ENCODE results near the gene PCDH9. TPM values are rescaled to one million over a fixed set of nuclear protein-coding genes. Genes with fewer than 3 reads are reported as not detected.

Gene PCDH9
- total and polyA plus RNA-seq, 2 of the 13 experiments (the other 11 are each of a cell fraction or from before 2014, with no cell fraction given), result 0.09 TPM; not detected in 1

- H3K36me3 ChIP-seq (replicated peaks in 1 of 2; ENCODE audit: control insufficient read depth in 1 of 2, insufficient read depth in 2 of 2, low read length in 2 of 2), result no peaks in the 10 kb centered on the region
- no peak for FAIRE-seq
- H3K27ac ChIP-seq (ENCODE audit: extremely low read length, insufficient read depth, low read length), result no peak overlapping the region
- H3K4me3 ChIP-seq (replicated peaks in 1 of 3; ENCODE audit: insufficient read depth in 1 of 3, low read depth in 2 of 3, low read length in 3 of 3), result no peak overlapping the region
- no peaks in the 10 kb centered on the region for H3K4me1 ChIP-seq (ENCODE audit: insufficient read depth, low read length)
- H4K20me1 ChIP-seq (ENCODE audit: insufficient read depth, low read length), result no peaks in the 10 kb centered on the region
- TF ChIP-seq ZNF335 (CRISPR knock-in tag; IDR thresholded peaks at IDR 0.05) (no peak), SOX6 (IDR thresholded peaks at IDR 0.05) (no peak), SOX6 (CRISPR knock-in tag; IDR thresholded peaks at IDR 0.05) (no peak), KAT8 (CRISPR knock-in tag; IDR thresholded peaks at IDR 0.05) (no peak), ARHGAP35 (CRISPR knock-in tag; IDR thresholded peaks at IDR 0.05; ENCODE audit: borderline replicate concordance) (no peak), ELF4 (CRISPR knock-in tag; IDR thresholded peaks at IDR 0.05; ENCODE audit: borderline replicate concordance) (no peak), ZBTB8A (CRISPR knock-in tag; IDR thresholded peaks at IDR 0.05; ENCODE audit: borderline replicate concordance, low read depth) (no peak)
- 67% methylated on average over 1 of the region's 1 CpG for WGBS (ENCODE audit: low lambda C conversion rate)
- in situ Hi-C loops (cut with HindIII; ENCODE audit: extremely low pct_ligation_motif_present, low pct_unique_long_range_greater_than_20kb), result no loop called here
- no peak overlapping the region for H3K9ac ChIP-seq (ENCODE audit: insufficient read depth, low read depth, low read length)
- no peaks in the 10 kb centered on the region for H3K79me2 ChIP-seq (ENCODE audit: insufficient read depth, low read length)
- H3K27me3 ChIP-seq (ENCODE audit: control insufficient read depth in 1 of 2, insufficient read depth in 2 of 2, low read length in 2 of 2), result no peaks in the 10 kb centered on the region; a peak in 1 of 5 replicates
- no peak for ATAC-seq
- BruUV-seq (replicated peaks), result no TSS peak
- no peaks in the 10 kb centered on the region for H3K9me3 ChIP-seq (ENCODE audit: low read length)
- CTCF ChIA-PET (ENCODE audit: low intra/inter-chr PET ratio, low total read pairs), result no interaction called here
- H3K4me2 ChIP-seq (ENCODE audit: low read depth, low read length), result no peak overlapping the region
- H2AFZ ChIP-seq (ENCODE audit: low read length), result no peak overlapping the region
- intact Hi-C loops (cut with micrococcal nuclease; ENCODE audit: unreplicated experiment), result no loop called here
- DNase-seq (ENCODE audit: low spot score), result no peak
- POLR2A ChIA-PET, result no interaction called here
Measured at GRCh38 chr13:67084066-67084465, 146.1 kb downstream of the PCDH9 start.

GRCh38 chr13:67083519-67083918, 146.6 kb downstream of the PCDH9 start:
- WGBS (ENCODE audit: low lambda C conversion rate), result 2% methylated on average over 2 of the region's 2 CpGs
- no peak for DNase-seq (ENCODE audit: low spot score)
- no peak overlapping the region for H3K4me2 ChIP-seq (ENCODE audit: low read depth, low read length)
- ChIA-PET CTCF (ENCODE audit: low intra/inter-chr PET ratio, low total read pairs) (no interaction called here), POLR2A (no interaction called here)
- in situ Hi-C loops (cut with HindIII; ENCODE audit: extremely low pct_ligation_motif_present, low pct_unique_long_range_greater_than_20kb) (no loop called here), intact Hi-C loops (cut with micrococcal nuclease; ENCODE audit: unreplicated experiment) (no loop called here)
- BruUV-seq (replicated peaks), result no TSS peak
- no peaks in the 10 kb centered on the region for H3K4me1 ChIP-seq (ENCODE audit: insufficient read depth, low read length)
- H3K4me3 ChIP-seq (replicated peaks in 1 of 3; ENCODE audit: insufficient read depth in 1 of 3, low read depth in 2 of 3, low read length in 3 of 3), result no peak overlapping the region
- H3K9me3 ChIP-seq (ENCODE audit: low read length), result no peaks in the 10 kb centered on the region
- H2AFZ ChIP-seq (ENCODE audit: low read length), result peak overlapping the region; percentile 5
- no peak for ATAC-seq
- no peak overlapping the region for H3K27ac ChIP-seq (ENCODE audit: extremely low read length, insufficient read depth, low read length)
- no peaks in the 10 kb centered on the region for H4K20me1 ChIP-seq (ENCODE audit: insufficient read depth, low read length)
- H3K79me2 ChIP-seq (ENCODE audit: insufficient read depth, low read length), result no peaks in the 10 kb centered on the region
- no peak overlapping the region for H3K9ac ChIP-seq (ENCODE audit: insufficient read depth, low read depth, low read length)
- H3K36me3 ChIP-seq (replicated peaks in 1 of 2; ENCODE audit: control insufficient read depth in 1 of 2, insufficient read depth in 2 of 2, low read length in 2 of 2), result no peaks in the 10 kb centered on the region
- no peaks in the 10 kb centered on the region; a peak in 1 of 5 replicates for H3K27me3 ChIP-seq (ENCODE audit: control insufficient read depth in 1 of 2, insufficient read depth in 2 of 2, low read length in 2 of 2)
- FAIRE-seq, result no peak
- no peak for TF ChIP-seq ZNF44 (CRISPR knock-in tag; IDR thresholded peaks at IDR 0.05)
- TF ChIP-seq ZMYM3 (CRISPR knock-in tag; IDR thresholded peaks at IDR 0.05), result no peak
- no peak for TF ChIP-seq NRL (CRISPR knock-in tag; IDR thresholded peaks at IDR 0.05; ENCODE audit: borderline replicate concordance)
- TF ChIP-seq JUND (CRISPR knock-in tag; IDR thresholded peaks at IDR 0.05), result no peak
- no peak for TF ChIP-seq SMAD1 (CRISPR knock-in tag; IDR thresholded peaks at IDR 0.05; ENCODE audit: borderline replicate concordance, low read depth)
- no peak for TF ChIP-seq SNAPC5 (CRISPR knock-in tag; IDR thresholded peaks at IDR 0.05; ENCODE audit: borderline replicate concordance)
- no peak for TF ChIP-seq ZNF883 (CRISPR knock-in tag; IDR thresholded peaks at IDR 0.05; ENCODE audit: not compliant biosample characterization)
- no peak for TF ChIP-seq PHF20 (CRISPR knock-in tag; IDR thresholded peaks at IDR 0.05)
- TF ChIP-seq MZF1 (CRISPR knock-in tag; IDR thresholded peaks at IDR 0.05; ENCODE audit: borderline replicate concordance), result no peak
- TF ChIP-seq CSRNP2 (CRISPR knock-in tag; conservative IDR thresholded peaks at IDR 0.05; ENCODE audit: low read depth), result no peak
- no peak for TF ChIP-seq KLF9 (CRISPR knock-in tag; IDR thresholded peaks at IDR 0.05; ENCODE audit: low read depth)
- no peak for TF ChIP-seq NFIC (IDR thresholded peaks at IDR 0.05; ENCODE audit: low read length)
